ENCODE measurements around the gene ROR1.

The ROR1 gene

GRCh38 chr1:64182207-64182606, 408.4 kb downstream of the ROR1 start:
- TF ChIP-seq CTCF (conservative IDR thresholded peaks at IDR 0.05; ENCODE audit: low read depth, low read length): no peak

GRCh38 chr1:64183395-64184002, 409.7 kb downstream of the ROR1 start:
- TF ChIP-seq CTCF (conservative IDR thresholded peaks at IDR 0.05; ENCODE audit: low read depth, low read length): no peak
- no peak overlapping the region for H3K4me3 ChIP-seq (ENCODE audit: low read depth, low read length)
- peak; percentile 53 for DNase-seq (ENCODE audit: low read depth)

More at GRCh38 chr1:64182207-64182606, 408.4 kb downstream of the ROR1 start:
- no peak overlapping the region for H3K4me3 ChIP-seq (ENCODE audit: low read depth, low read length)
- no peak for DNase-seq (ENCODE audit: low read depth)

DNA sequence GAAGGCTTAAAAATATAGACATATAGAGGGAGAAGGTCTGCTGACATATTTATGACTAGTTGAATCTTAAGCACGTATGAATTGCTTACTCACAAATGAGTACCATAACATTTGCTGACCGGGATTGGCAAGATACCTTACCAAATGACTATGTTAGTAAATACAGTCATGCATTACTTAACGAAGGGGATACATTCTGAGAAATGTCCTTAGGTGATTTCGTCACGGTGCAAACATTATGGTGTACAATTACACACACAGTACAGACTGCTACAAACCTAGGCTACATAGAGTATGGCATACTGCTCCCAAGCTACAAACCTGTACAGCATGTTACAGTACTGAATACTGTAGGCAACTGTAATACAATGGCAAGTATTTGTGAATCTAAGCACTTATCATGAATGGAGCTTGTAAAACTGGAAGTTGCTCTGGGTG, 410.2 kb downstream of the ROR1 start:
- H3K4me3 ChIP-seq (ENCODE audit: low read depth, low read length): no peak overlapping the region
- no peak for TF ChIP-seq CTCF (conservative IDR thresholded peaks at IDR 0.05; ENCODE audit: low read depth, low read length)
- peak; percentile 69 for DNase-seq (ENCODE audit: low read depth)

GRCh38 chr1:64186138-64186897, 412.5 kb downstream of the ROR1 start:
- DNase-seq (ENCODE audit: low read depth): no peak
- TF ChIP-seq CTCF (conservative IDR thresholded peaks at IDR 0.05; ENCODE audit: low read depth, low read length): no peak
- H3K4me3 ChIP-seq (ENCODE audit: low read depth, low read length): no peak overlapping the region

DNA sequence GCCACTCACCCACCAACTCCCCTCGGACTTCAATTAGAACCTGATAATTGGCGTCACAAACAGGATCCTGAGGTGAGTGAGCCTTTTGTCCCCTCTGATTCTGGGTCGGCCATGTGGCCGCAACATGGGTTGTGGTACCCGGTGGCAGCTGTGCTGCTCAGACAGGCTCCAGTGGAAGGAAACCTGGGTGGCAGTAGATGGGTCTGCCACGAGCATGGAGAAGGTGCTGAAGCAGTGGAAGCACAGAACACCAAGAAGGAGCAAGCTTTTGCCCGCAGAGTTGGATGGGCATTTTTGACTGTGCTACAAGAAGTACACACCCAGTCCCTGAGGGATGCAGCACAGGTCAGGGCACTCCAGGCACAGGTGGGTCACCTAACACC, 413.1 kb downstream of the ROR1 start:
- no peak overlapping the region for H3K4me3 ChIP-seq (ENCODE audit: low read depth, low read length)
- no peak for DNase-seq (ENCODE audit: low read depth)
- TF ChIP-seq CTCF (conservative IDR thresholded peaks at IDR 0.05; ENCODE audit: low read depth, low read length): no peak

DNA sequence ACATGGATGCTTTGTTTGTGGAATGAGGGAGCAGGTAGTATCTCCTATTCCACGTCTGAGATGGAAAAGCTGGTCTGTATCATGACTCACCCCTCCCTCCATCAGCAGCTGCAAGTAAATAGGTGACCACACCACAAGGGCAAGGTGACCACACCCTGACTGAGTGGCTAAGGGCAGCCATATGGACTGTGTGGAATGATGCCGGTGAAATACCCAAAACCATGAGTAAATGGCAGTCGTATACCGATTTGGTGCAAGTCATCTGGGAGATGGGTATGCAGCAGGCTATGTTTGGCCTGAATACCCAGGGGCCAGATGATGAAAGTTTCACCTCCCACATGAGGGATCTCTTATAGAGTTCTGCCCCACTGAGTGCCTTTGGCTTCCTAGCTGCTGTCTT, 413.8 kb downstream of the ROR1 start:
- no peak overlapping the region for H3K4me3 ChIP-seq (ENCODE audit: low read depth, low read length)
- DNase-seq (ENCODE audit: low read depth): no peak
- TF ChIP-seq CTCF (conservative IDR thresholded peaks at IDR 0.05; ENCODE audit: low read depth, low read length): no peak

- DNase-seq (ENCODE audit: low read depth): no peak
- no peak overlapping the region for H3K4me3 ChIP-seq (ENCODE audit: low read depth, low read length)
- no peak for TF ChIP-seq CTCF (conservative IDR thresholded peaks at IDR 0.05; ENCODE audit: low read depth, low read length)
Observed at GRCh38 chr1:64192290-64192689, 418.5 kb downstream of the ROR1 start.

Measured in choroid plexus epithelial cell (primary cell).